HG03565 (cell line): ENCODE measurements around the gene CRACDL.
"Not testable (repeated sequence)": the region's sequence is repeated elsewhere in the genome, so short reads cannot be mapped to it uniquely, and the experiment has no call there.

Experiments used
- ATAC-seq: cut with Tn5 transposase; IDR thresholded peaks from one replicate; pipeline ENCODE4 v1.9.1; 2021; ENCODE audit warnings: mild to moderate bottlenecking, moderate library complexity; ENCODE audit not compliant: unreplicated experiment

Gene CRACDL

GRCh38 chr2:98886066-98886554 is 49.9 kb downstream of the CRACDL start:
- ATAC-seq = no peak

GRCh38 chr2:98884658-98885057 is 51.4 kb downstream of the CRACDL start:
- ATAC-seq = no peak

- no peak for ATAC-seq
These were observed 52.2 kb downstream of the CRACDL start for GRCh38 chr2:98883780-98884211.

GRCh38 chr2:98882971-98883779 is 52.9 kb downstream of the CRACDL start:
- no peak for ATAC-seq

- no peak for ATAC-seq
These were observed 53.7 kb downstream of the CRACDL start for GRCh38 chr2:98882368-98882767.

- no peak for ATAC-seq
These were observed 54.8 kb downstream of the CRACDL start for GRCh38 chr2:98881153-98881650.

- no peak for ATAC-seq
These were observed 55.5 kb downstream of the CRACDL start for GRCh38 chr2:98880266-98881152.

GRCh38 chr2:98877658-98878057 is 58.4 kb downstream of the CRACDL start:
- not testable (repeated sequence) for ATAC-seq

GRCh38 chr2:98876741-98877140 is 59.3 kb downstream of the CRACDL start:
- no peak for ATAC-seq

GRCh38 chr2:98875746-98876145 is 60.3 kb downstream of the CRACDL start:
- ATAC-seq = no peak

GRCh38 chr2:98875081-98875728 is 60.8 kb downstream of the CRACDL start:
- peak; percentile 65 for ATAC-seq

- no peak for ATAC-seq
These were observed 61.8 kb downstream of the CRACDL start for GRCh38 chr2:98874186-98874689.

GRCh38 chr2:98872526-98872925 is 63.5 kb downstream of the CRACDL start:
- ATAC-seq = no peak

- no peak for ATAC-seq
These were observed 64.5 kb downstream of the CRACDL start for GRCh38 chr2:98871506-98871905.

- ATAC-seq = no peak
These were observed 65.4 kb downstream of the CRACDL start for GRCh38 chr2:98870516-98871158.

- ATAC-seq = no peak
These were observed 66.2 kb downstream of the CRACDL start for GRCh38 chr2:98869870-98870269.

GRCh38 chr2:98869272-98869641 is 66.8 kb downstream of the CRACDL start:
- ATAC-seq = no peak

- ATAC-seq = no peak
These were observed 67.3 kb downstream of the CRACDL start for GRCh38 chr2:98868548-98869271.

- ATAC-seq = no peak
These were observed 68.3 kb downstream of the CRACDL start for GRCh38 chr2:98867539-98868309.
